Stimulated activated naive B cell treated with anti-CD40 and anti-IgM and Interleukin-4, amounts not matched to agents 10 μg/mL and 1 μg/mL and 100 μg/mL, for 72 hours (primary cell): ENCODE measurements around the gene COL4A3.
"Not testable (repeated sequence)": the region's sequence is repeated elsewhere in the genome, so short reads cannot be mapped to it uniquely, and the experiment has no call there.

Experiments used
- ATAC-seq, 2 donors: fragments of 150-1000 bp; cut with Tn5 transposase; replicated peaks; 2 replicates each; pipeline ENCODE4 v1.10.0; 2021; ENCODE audit warnings: moderate library complexity in 1 of 2
- DNase-seq: peaks from one replicate; pipeline ENCODE4 v3.0.0; 2021
- H3K27ac Mint-ChIP-seq: one replicate; pipeline ENCODE4 v1.8.0; 2022; ENCODE audit warnings: mild to moderate bottlenecking, mixed read lengths
- H3K27me3 Mint-ChIP-seq, 2 donors: one replicate each; pipeline ENCODE4 v1.8.0; 2022; ENCODE audit warnings: mixed read lengths in 2 of 2
- H3K36me3 Mint-ChIP-seq, 2 donors: one replicate each; pipeline ENCODE4 v1.8.0; 2022; ENCODE audit warnings: mixed read lengths in 2 of 2, mild to moderate bottlenecking in 1 of 2
- H3K4me1 Mint-ChIP-seq, 2 donors: one replicate each; pipeline ENCODE4 v1.8.0; 2022; ENCODE audit warnings: mixed read lengths in 2 of 2, mild to moderate bottlenecking in 1 of 2
- H3K4me3 Mint-ChIP-seq, 2 donors: one replicate each; pipeline ENCODE4 v1.8.0; 2022; ENCODE audit warnings: mild to moderate bottlenecking in 2 of 2, mixed read lengths in 2 of 2, moderate library complexity in 1 of 2
- H3K9me3 Mint-ChIP-seq, 2 donors: one replicate each; pipeline ENCODE4 v1.8.0; 2022; ENCODE audit warnings: mixed read lengths in 2 of 2, mild to moderate bottlenecking in 1 of 2

The COL4A3 gene

DNA sequence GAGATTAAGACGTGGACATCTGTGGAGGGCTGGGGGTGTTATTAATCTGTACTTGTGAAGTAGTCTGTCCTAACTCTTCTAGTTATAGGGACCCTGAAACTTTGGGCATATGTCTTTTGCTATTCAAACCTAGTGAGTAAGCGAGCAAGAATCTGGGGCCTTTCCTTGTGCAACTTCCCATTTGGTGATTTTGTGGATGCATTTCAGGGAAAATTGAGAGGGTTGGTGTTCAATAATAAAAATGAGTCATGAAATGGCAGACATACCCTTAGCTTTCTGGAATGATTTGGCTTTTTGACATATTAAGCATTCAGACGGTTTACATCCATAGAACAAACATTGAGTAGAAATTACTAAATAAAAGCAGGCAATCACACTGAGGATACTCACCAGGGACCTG, 17.4 kb upstream of the COL4A3 start:
- Mint-ChIP-seq H3K4me3 (no peak overlapping the region), H3K27me3 (peaks cover 4 to 16% of the 10 kb centered on the region in 2 donors), H3K27ac (no peak overlapping the region), H3K36me3 (no peaks in the 10 kb centered on the region), H3K4me1 (no peaks in the 10 kb centered on the region), H3K9me3 (peaks cover 0 to 8% of the 10 kb centered on the region in 2 donors)
- DNase-seq (no peak), ATAC-seq (no peak)

GRCh38 chr2:227148106-227148505, 16.3 kb upstream of the COL4A3 start:
- no peak overlapping the region for H3K4me3 Mint-ChIP-seq

GRCh38 chr2:227150222-227150936, 14.0 kb upstream of the COL4A3 start:
- no peak overlapping the region for H3K27ac Mint-ChIP-seq
- no peak overlapping the region for H3K4me3 Mint-ChIP-seq
- ATAC-seq (peak; percentile 50 to 56), DNase-seq (no peak)
- peaks cover 0 to 8% of the 10 kb centered on the region in 2 donors for H3K9me3 Mint-ChIP-seq
- peaks cover 4 to 18% of the 10 kb centered on the region in 2 donors for H3K27me3 Mint-ChIP-seq
- no peaks in the 10 kb centered on the region for H3K4me1 Mint-ChIP-seq
- peaks cover 0 to 1% of the 10 kb centered on the region in 2 donors for H3K36me3 Mint-ChIP-seq

More at GRCh38 chr2:227148106-227148505, 16.3 kb upstream of the COL4A3 start:
- DNase-seq (no peak), ATAC-seq (no peak)
- H3K36me3 Mint-ChIP-seq = peaks cover 0 to 1% of the 10 kb centered on the region in 2 donors
- no peaks in the 10 kb centered on the region for H3K4me1 Mint-ChIP-seq
- H3K27ac Mint-ChIP-seq = no peak overlapping the region
- H3K27me3 Mint-ChIP-seq = peaks cover 4 to 16% of the 10 kb centered on the region in 2 donors
- H3K9me3 Mint-ChIP-seq = peaks cover 0 to 8% of the 10 kb centered on the region in 2 donors

- no peak overlapping the region for H3K4me3 Mint-ChIP-seq
- H3K36me3 Mint-ChIP-seq = peaks cover 0 to 1% of the 10 kb centered on the region in 2 donors
- no peaks in the 10 kb centered on the region for H3K4me1 Mint-ChIP-seq
- ATAC-seq (peak in 1 of 2 donors; percentile 55), DNase-seq (no peak)
- no peak overlapping the region for H3K27ac Mint-ChIP-seq
- H3K9me3 Mint-ChIP-seq = peaks cover 0 to 6% of the 10 kb centered on the region in 2 donors
- H3K27me3 Mint-ChIP-seq = peaks cover 0 to 11% of the 10 kb centered on the region in 2 donors
Measured at GRCh38 chr2:227152093-227152766, 12.2 kb upstream of the COL4A3 start.

GRCh38 chr2:227153307-227153706, 11.1 kb upstream of the COL4A3 start:
- no peak overlapping the region for H3K27ac Mint-ChIP-seq
- H3K27me3 Mint-ChIP-seq = peaks cover 0 to 11% of the 10 kb centered on the region in 2 donors
- no peak overlapping the region for H3K4me3 Mint-ChIP-seq
- H3K4me1 Mint-ChIP-seq = no peaks in the 10 kb centered on the region
- H3K9me3 Mint-ChIP-seq = peaks cover 0 to 4% of the 10 kb centered on the region in 2 donors
- no peak for ATAC-seq
- no peak for DNase-seq
- peaks cover 0 to 1% of the 10 kb centered on the region in 2 donors for H3K36me3 Mint-ChIP-seq

DNA sequence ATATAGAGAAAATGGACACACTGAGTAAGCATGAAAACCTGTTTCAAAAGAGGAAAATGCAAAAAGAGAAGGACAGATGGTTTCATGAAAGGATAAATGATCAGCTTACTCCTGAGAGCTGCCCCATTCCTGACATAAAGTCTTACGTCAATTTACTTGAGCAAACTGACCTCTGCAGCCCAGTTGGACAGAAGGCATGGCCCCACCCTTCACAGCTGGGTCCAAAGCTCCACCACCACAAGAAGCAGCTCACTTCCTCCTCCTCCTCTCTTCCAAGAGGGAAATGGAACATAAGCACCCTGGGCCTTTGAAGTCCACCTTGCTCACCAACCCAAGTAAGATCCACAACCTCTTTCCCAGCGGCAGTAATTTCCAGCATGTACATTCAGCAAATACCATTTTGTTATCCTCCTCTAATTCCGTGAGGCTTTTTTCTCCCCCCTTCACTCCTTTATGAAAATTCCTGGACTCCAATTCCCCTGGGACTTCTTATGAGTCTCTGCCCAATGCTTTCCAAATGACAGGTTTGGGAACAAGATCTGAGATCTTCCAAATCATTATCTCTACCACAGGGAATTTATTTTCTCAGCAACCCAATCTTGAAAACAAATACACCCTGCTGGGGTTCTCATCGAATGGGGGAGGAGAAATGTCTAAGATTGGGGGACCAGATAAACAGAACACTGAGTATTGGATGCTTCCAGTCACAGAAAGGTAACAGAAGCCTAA, 10.5 kb upstream of the COL4A3 start:
- peaks cover under 1 to 4% of the 10 kb centered on the region in 2 donors for H3K9me3 Mint-ChIP-seq
- no peak for ATAC-seq
- no peak for DNase-seq
- H3K36me3 Mint-ChIP-seq = peaks cover under 1 to 1% of the 10 kb centered on the region in 2 donors
- H3K4me3 Mint-ChIP-seq = no peak overlapping the region
- H3K4me1 Mint-ChIP-seq = no peaks in the 10 kb centered on the region
- no peak overlapping the region for H3K27ac Mint-ChIP-seq
- peaks cover under 1 to 11% of the 10 kb centered on the region in 2 donors for H3K27me3 Mint-ChIP-seq

DNA sequence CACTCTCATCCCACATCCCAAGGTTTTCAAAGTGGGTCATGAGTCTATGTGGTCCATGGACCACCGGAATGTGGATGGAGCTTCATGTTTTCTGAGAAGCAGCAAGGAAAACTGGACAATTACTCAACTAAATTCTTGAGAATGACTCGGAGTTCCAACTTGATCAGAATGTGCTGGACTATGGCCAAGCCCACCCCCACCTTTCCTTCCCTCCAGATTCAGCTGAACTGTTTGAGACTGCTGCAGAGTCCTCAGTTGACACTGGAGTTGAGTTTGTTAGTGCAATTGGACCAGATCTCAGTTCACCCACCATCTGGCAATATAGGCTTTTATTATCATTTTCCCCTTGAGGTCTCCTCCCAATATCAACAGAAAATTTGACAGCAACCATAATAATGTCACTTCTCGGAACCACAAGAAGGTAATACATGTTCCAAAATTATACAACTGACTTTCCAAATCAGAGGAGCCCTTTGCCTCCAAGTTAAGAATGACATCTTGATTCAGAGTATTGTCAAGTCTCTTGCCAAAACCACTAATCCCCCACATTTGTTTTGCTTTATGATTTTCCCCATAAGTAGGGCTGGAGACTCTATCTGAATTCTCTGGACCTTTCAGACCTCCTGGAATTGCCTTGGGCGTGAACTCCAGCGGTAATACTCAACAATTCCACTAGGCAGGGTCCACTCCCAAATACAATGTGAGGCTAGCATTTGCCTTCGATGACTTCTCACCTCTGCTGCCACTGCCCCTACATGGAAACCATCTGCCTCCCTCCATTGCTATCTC, 9.2 kb upstream of the COL4A3 start:
- no peak for ATAC-seq
- H3K4me3 Mint-ChIP-seq = no peak overlapping the region
- H3K36me3 Mint-ChIP-seq = peaks cover 1 to 4% of the 10 kb centered on the region in 2 donors
- peaks cover 10 to 17% of the 10 kb centered on the region in 2 donors for H3K27me3 Mint-ChIP-seq
- H3K4me1 Mint-ChIP-seq = no peaks in the 10 kb centered on the region
- H3K27ac Mint-ChIP-seq = no peak overlapping the region
- DNase-seq = no peak
- H3K9me3 Mint-ChIP-seq = peaks cover 6 to 11% of the 10 kb centered on the region in 2 donors

- peaks cover 8 to 11% of the 10 kb centered on the region in 2 donors for H3K9me3 Mint-ChIP-seq
- ATAC-seq = no peak
- DNase-seq = no peak
- H3K4me3 Mint-ChIP-seq = no peak overlapping the region
- peaks cover 18 to 41% of the 10 kb centered on the region in 2 donors for H3K27me3 Mint-ChIP-seq
- H3K4me1 Mint-ChIP-seq = peaks cover 10 to 15% of the 10 kb centered on the region in 2 donors
- no peak overlapping the region for H3K27ac Mint-ChIP-seq
- peaks cover 0 to 4% of the 10 kb centered on the region in 2 donors for H3K36me3 Mint-ChIP-seq
Measured at GRCh38 chr2:227160164-227160563, 4.3 kb upstream of the COL4A3 start.

- ATAC-seq = no peak
- Mint-ChIP-seq H3K4me1 (peaks cover 12 to 16% of the 10 kb centered on the region in 2 donors), H3K36me3 (peaks cover 0 to 4% of the 10 kb centered on the region in 2 donors), H3K27ac (no peak overlapping the region), H3K9me3 (peaks cover 8 to 11% of the 10 kb centered on the region in 2 donors), H3K4me3 (no peak overlapping the region), H3K27me3 (peaks cover 29 to 54% of the 10 kb centered on the region in 2 donors)
- no peak for DNase-seq
Measured at GRCh38 chr2:227161947-227162346, 2.5 kb upstream of the COL4A3 start.

DNA sequence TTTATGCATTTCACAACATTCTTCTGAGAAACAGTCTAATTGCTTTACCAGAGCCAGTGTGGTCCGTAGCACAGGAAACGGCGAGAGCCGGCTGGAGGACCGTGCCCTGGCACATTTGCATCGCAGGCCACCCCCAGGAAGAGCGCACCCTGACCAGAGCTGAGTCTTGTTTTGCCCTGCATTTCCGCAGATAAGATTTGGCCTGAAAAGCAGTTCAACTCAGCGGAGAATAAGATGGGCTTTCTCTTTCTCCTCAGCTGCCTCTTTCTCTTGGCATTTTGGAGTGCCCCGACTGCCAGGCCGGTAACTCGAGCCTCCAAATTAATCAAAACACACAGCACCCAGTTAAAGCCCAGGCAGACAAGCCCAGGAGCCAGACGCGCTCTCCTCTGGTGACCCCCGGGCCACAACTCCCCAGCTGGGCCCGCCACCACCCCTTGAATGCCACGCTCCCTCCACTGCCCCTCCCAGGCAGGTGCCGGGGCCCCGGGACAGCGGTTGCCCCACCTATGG, 883 bp upstream of the COL4A3 start:
- ATAC-seq (peak; percentile 29 to 33), DNase-seq (no peak)
- H3K27me3 Mint-ChIP-seq = peaks cover 29 to 58% of the 10 kb centered on the region in 2 donors
- peak overlapping the region; percentile 69 to 84 for H3K4me3 Mint-ChIP-seq
- peak overlapping the region; percentile 56 for H3K27ac Mint-ChIP-seq
- peaks cover 12 to 16% of the 10 kb centered on the region in 2 donors for H3K4me1 Mint-ChIP-seq
- H3K36me3 Mint-ChIP-seq = peaks cover 0 to 4% of the 10 kb centered on the region in 2 donors
- H3K9me3 Mint-ChIP-seq = peaks cover 8 to 11% of the 10 kb centered on the region in 2 donors

DNA sequence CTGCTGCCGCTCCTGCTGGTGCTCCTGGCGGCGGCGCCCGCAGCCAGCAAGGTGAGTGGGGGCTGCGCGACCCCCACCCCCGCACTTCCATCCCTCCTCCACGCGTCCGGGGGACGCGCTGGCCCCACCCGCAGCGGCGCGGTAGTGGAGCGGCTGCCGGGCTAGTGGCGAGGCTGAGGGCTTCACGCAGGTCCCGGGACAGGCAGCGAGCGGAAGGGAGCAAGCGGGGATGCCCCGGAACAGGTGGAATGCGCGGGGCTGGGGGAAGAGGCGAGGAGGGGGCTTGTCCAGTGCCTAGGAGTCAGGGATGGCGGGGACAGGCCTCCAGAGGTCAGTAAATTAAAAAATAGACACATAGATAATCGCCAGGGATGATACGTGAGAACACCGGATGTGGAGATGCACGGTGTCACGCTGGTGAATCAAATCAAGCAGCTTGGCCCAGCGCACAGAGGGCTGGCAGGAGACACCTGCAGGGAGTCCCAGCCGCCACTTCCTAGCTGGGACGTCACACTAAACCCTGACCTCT, 403 bp downstream of the COL4A3 start:
- Mint-ChIP-seq H3K9me3 (peaks cover 3 to 5% of the 10 kb centered on the region in 2 donors), H3K27ac (peak overlapping the region; percentile 80), H3K27me3 (peaks cover 22 to 56% of the 10 kb centered on the region in 2 donors), H3K4me3 (peak overlapping the region; percentile 84 to 85), H3K4me1 (peaks cover 12 to 16% of the 10 kb centered on the region in 2 donors), H3K36me3 (no peaks in the 10 kb centered on the region)
- ATAC-seq = peak; percentile 81 to 85
- DNase-seq = peak; percentile 21

DNA sequence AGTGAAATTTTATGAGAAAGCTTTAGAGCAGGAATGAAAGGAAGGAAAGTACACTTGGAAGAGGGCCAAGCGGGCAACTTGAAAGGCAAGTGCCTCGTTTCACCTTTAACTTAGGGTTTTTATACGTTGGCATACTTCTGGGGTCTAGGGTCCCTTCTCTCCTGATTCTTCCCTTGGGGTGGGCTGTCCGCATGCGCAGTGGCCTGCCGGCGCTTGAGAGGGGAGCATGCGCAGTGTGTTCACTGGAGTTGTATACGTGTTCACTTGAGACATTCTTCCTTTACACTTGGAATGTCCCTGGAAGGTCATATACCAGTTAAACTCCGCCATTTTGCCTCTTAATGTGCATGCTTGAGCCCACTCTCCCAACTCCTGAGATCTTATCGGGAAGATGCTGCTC, 7.4 kb downstream of the COL4A3 start:
- not testable (repeated sequence) for DNase-seq, H3K27ac Mint-ChIP-seq, ATAC-seq, H3K4me1 Mint-ChIP-seq, H3K4me3 Mint-ChIP-seq, H3K36me3 Mint-ChIP-seq, H3K9me3 Mint-ChIP-seq
- H3K27me3 Mint-ChIP-seq = peaks cover 6 to 13% of the 10 kb centered on the region in 2 donors

GRCh38 chr2:227177592-227178336, 13.3 kb downstream of the COL4A3 start:
- no peak overlapping the region for H3K4me3 Mint-ChIP-seq
- no peaks in the 10 kb centered on the region for H3K4me1 Mint-ChIP-seq
- no peaks in the 10 kb centered on the region for H3K9me3 Mint-ChIP-seq
- no peaks in the 10 kb centered on the region for H3K36me3 Mint-ChIP-seq
- DNase-seq (no peak), ATAC-seq (no peak)
- no peaks in the 10 kb centered on the region for H3K27me3 Mint-ChIP-seq
- H3K27ac Mint-ChIP-seq = peak overlapping the region; percentile 14
